HL-60 (cell line): Measurements from ENCODE around the gene STXBP4.

Experiments used
- CTCF ChIP-seq: IDR thresholded peaks from one replicate; pipeline ENCODE4 v1.5.1; 2011; ENCODE audit warnings: low read length, control low read depth, inconsistent platforms; ENCODE audit not compliant: insufficient read depth
- GABPA ChIP-seq: IDR thresholded peaks from 2 replicates; pipeline ENCODE4 v1.6.1; 2012; ENCODE audit warnings: low read depth
- REST ChIP-seq: IDR thresholded peaks from 2 replicates; pipeline ENCODE4 v1.6.1; 2012; ENCODE audit warnings: low read depth; ENCODE audit not compliant: insufficient replicate concordance

GRCh38 chr17:55098765-55099164 lies 130.2 kb downstream of the STXBP4 start:
- TF ChIP-seq CTCF: no peak
- TF ChIP-seq REST: no peak
- TF ChIP-seq GABPA: no peak
